HL-60 (cell line): ENCODE results near the gene SPIRE1.
A peak's percentile ranks its signal among the peaks of the same experiment; 100 is the strongest.

Experiments
- DNase-seq, 2 experiments: peaks; one replicate each; pipeline ENCODE4 v3.0.0-alpha.2; 2010 to 2020; ENCODE audit warnings: low read depth in 1 of 2, low spot score in 1 of 2
- H3K27ac ChIP-seq: fragments of 250-450 bp; sonication (Bioruptor Pico); replicated peaks from 2 replicates; pipeline ENCODE4 v1.5.1; 2020; ENCODE audit warnings: mild to moderate bottlenecking, moderate library complexity
- H3K27me3 ChIP-seq: fragments of 250-450 bp; sonication (Bioruptor Pico); 2 replicates; pipeline ENCODE4 v1.5.1; 2021; ENCODE audit warnings: mild to moderate bottlenecking, moderate library complexity; ENCODE audit not compliant: insufficient read depth, poor library complexity, severe bottlenecking
- H3K4me3 ChIP-seq: replicated peaks from 2 replicates; pipeline ENCODE4 v1.5.1; 2011; ENCODE audit warnings: mild to moderate bottlenecking, control low read depth, low read length; ENCODE audit not compliant: insufficient read depth
- GABPA ChIP-seq: IDR thresholded peaks from 2 replicates; pipeline ENCODE4 v1.6.1; 2012; ENCODE audit warnings: low read depth
- POLR2AphosphoS5 ChIP-seq: IDR thresholded peaks from 2 replicates; pipeline ENCODE4 v1.6.1; 2012; ENCODE audit warnings: low read depth
- SPI1 ChIP-seq: IDR thresholded peaks from 2 replicates; pipeline ENCODE4 v1.6.1; 2012; ENCODE audit warnings: low read depth, mild to moderate bottlenecking, borderline replicate concordance
- TF ChIP-seq, protein P1 (sequence below): IDR thresholded peaks from one replicate; pipeline ENCODE4 v1.5.1; 2011; ENCODE audit warnings: low read length, control low read depth, inconsistent platforms; ENCODE audit not compliant: insufficient read depth
- TF ChIP-seq, protein P2 (sequence below): IDR thresholded peaks from 2 replicates; pipeline ENCODE4 v1.6.1; 2012; ENCODE audit warnings: low read depth; ENCODE audit not compliant: insufficient replicate concordance

Gene SPIRE1

DNA sequence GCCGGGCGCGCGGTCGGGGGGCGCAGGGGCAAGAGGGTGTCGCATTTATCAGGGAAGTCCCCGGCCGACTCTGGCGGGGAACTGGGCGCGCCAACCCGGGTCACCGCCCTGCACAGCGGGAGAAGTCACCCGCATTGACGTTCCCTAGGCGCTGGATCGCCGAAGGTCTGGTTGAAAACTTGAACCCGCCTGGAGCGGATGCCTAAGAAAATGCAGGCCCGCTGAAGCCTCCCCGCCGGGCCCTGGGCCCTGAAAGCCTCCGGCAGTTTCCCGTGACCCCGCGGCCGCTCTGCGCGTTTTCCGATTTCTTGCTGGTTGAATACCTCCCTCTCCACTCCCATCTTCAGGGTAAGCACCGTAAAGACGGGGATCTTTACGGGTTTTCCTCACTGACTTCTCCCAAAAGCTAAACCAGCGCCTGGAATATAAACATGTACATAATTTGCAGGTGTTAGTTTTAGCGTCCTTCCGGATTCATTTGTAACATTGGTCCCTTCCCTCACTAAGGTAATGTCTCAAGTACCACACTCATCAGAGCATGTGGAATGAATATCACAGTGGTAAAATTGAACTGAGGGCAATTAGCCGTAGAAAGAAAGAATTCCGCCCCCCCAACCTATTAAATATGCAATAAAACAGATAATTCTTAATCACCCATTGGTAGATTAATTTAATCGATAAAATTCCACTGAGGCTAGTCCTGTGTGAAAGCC, 675 bp upstream of the SPIRE1 start:
- TF ChIP-seq, protein P1, sequence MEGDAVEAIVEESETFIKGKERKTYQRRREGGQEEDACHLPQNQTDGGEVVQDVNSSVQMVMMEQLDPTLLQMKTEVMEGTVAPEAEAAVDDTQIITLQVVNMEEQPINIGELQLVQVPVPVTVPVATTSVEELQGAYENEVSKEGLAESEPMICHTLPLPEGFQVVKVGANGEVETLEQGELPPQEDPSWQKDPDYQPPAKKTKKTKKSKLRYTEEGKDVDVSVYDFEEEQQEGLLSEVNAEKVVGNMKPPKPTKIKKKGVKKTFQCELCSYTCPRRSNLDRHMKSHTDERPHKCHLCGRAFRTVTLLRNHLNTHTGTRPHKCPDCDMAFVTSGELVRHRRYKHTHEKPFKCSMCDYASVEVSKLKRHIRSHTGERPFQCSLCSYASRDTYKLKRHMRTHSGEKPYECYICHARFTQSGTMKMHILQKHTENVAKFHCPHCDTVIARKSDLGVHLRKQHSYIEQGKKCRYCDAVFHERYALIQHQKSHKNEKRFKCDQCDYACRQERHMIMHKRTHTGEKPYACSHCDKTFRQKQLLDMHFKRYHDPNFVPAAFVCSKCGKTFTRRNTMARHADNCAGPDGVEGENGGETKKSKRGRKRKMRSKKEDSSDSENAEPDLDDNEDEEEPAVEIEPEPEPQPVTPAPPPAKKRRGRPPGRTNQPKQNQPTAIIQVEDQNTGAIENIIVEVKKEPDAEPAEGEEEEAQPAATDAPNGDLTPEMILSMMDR = no peak
- TF ChIP-seq SPI1 = no peak
- TF ChIP-seq POLR2AphosphoS5 = no peak
- no peak for TF ChIP-seq GABPA
- TF ChIP-seq, protein P2, sequence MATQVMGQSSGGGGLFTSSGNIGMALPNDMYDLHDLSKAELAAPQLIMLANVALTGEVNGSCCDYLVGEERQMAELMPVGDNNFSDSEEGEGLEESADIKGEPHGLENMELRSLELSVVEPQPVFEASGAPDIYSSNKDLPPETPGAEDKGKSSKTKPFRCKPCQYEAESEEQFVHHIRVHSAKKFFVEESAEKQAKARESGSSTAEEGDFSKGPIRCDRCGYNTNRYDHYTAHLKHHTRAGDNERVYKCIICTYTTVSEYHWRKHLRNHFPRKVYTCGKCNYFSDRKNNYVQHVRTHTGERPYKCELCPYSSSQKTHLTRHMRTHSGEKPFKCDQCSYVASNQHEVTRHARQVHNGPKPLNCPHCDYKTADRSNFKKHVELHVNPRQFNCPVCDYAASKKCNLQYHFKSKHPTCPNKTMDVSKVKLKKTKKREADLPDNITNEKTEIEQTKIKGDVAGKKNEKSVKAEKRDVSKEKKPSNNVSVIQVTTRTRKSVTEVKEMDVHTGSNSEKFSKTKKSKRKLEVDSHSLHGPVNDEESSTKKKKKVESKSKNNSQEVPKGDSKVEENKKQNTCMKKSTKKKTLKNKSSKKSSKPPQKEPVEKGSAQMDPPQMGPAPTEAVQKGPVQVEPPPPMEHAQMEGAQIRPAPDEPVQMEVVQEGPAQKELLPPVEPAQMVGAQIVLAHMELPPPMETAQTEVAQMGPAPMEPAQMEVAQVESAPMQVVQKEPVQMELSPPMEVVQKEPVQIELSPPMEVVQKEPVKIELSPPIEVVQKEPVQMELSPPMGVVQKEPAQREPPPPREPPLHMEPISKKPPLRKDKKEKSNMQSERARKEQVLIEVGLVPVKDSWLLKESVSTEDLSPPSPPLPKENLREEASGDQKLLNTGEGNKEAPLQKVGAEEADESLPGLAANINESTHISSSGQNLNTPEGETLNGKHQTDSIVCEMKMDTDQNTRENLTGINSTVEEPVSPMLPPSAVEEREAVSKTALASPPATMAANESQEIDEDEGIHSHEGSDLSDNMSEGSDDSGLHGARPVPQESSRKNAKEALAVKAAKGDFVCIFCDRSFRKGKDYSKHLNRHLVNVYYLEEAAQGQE = no peak
- Histone ChIP-seq H3K4me3 (peak overlapping the region; percentile 73), H3K27me3 (peaks cover 31% of the 10 kb centered on the region), H3K27ac (no peak overlapping the region)
- DNase-seq = peak in 1 of 2 experiments; percentile 20

DNA sequence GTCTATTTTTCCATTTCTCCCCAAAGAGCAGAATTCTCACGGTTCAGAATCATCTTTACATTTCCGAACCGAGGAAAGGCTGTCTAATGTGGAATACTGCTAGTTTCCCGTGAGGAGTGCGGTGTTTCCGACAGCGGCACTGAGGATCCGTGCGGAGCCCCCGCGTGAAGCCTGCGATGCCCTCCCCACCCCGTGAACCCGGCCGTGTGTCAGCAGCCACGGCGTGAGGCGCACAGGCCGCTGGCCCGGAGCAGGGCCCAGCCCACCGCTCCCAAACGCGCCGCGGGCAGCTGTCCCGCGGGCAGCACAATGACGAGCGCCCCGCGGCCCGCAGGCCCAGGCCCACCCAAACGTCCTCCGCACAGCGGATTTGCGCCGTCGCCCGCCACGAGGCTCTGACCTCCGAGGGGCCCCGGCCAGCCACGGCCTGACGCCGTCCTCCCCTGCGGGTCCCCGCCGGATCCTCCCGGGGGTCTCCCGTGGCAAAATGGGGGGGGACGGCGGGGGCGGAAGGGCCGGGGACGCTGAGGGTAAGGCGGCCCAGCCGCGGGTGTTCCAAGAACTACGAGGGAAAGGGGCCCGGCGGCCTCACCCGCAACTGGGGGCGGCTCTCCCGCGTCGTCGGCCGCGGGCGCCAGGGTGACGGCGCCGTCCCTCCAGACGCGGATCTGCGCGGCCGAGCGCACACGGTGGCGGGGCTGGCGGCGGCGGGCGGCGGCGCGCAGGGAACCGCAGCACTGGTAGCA, 796 bp downstream of the SPIRE1 start:
- H3K4me3 ChIP-seq = peak overlapping the region; percentile 73
- TF ChIP-seq SPI1 (no peak), GABPA (no peak), POLR2AphosphoS5 (no peak)
- TF ChIP-seq, protein P1 = no peak
- peaks cover 37% of the 10 kb centered on the region for H3K27me3 ChIP-seq
- DNase-seq = no peak
- H3K27ac ChIP-seq = no peak overlapping the region

DNA sequence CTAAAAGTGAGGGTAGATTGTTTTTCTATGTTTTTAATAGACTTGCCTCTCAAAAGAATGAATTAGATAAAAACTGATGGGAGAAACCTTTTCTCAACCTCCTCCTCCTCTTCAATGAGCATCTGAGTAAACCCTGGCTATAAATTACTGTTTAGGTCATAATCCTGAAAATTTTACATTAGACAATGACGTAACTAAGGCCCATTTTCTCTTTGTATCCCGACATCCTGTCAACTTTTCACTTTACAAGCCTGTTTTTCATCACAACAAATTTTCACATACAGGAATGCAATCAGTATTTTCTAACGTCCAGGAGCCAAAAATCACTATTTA, 1.3 kb downstream of the SPIRE1 start:
- Histone ChIP-seq H3K4me3 (peak overlapping the region; percentile 73; the same call in 1 of the 2 replicates), H3K27ac (no peak overlapping the region), H3K27me3 (peaks cover 39% of the 10 kb centered on the region)
- no peak for TF ChIP-seq GABPA
- TF ChIP-seq POLR2AphosphoS5 = no peak
- no peak for TF ChIP-seq SPI1
- TF ChIP-seq, protein P1 = no peak
- TF ChIP-seq, protein P2 = no peak
- DNase-seq = no peak
